Measurements from ENCODE around the gene C1orf159. TPM values are rescaled to one million over a fixed set of nuclear protein-coding genes. Genes with fewer than 3 reads are reported as not detected.
A peak's percentile ranks its signal among the peaks of the same experiment; 100 is the strongest.

The C1orf159 gene
- total and polyA plus RNA-seq, 9 of the 15 experiments (the other 6 are each of a cell fraction or from before 2014, with no cell fraction given) = 0.28 to 54.9 (median 10.6) TPM

- no peak for TF ChIP-seq FOXO4 (CRISPR knock-in tag; IDR thresholded peaks at IDR 0.05)
- TF ChIP-seq REST (IDR thresholded peaks at IDR 0.05; ENCODE audit: borderline replicate concordance) = peak; percentile 68; the same call in 1 of the 2 replicates
- TF ChIP-seq REST (CRISPR knock-in tag; IDR thresholded peaks at IDR 0.05; ENCODE audit: low read depth) = 0 out of 2 replicates have a peak, but pooled peaks have one; percentile 34
- no peak for TF ChIP-seq ZNF316 (IDR thresholded peaks at IDR 0.05)
- TF ChIP-seq PRMT5 (CRISPR knock-in tag; IDR thresholded peaks at IDR 0.05) = 0 out of 2 replicates have a peak, but pooled peaks have one; percentile 30
- TF ChIP-seq MTA2 (IDR thresholded peaks at IDR 0.05; ENCODE audit: low read depth) = no peak
- TF ChIP-seq TARDBP (IDR thresholded peaks at IDR 0.05) = no peak
- no peak for TF ChIP-seq SREBF2 (CRISPR knock-in tag; IDR thresholded peaks at IDR 0.05)
- no peak for TF ChIP-seq MTA1 (IDR thresholded peaks at IDR 0.05; ENCODE audit: borderline replicate concordance)
- TF ChIP-seq TBP (optimal IDR thresholded peaks at IDR 0.05; ENCODE audit: low read depth, low read length) = no peak
- TF ChIP-seq MLLT1 (IDR thresholded peaks at IDR 0.05) = no peak
- no peak for TF ChIP-seq HDAC6 (IDR thresholded peaks at IDR 0.05; ENCODE audit: low read depth, low read length)
- TF ChIP-seq RAD51 (IDR thresholded peaks at IDR 0.05; ENCODE audit: borderline replicate concordance, low read depth) = no peak
- TF ChIP-seq RAD21 (CRISPR knock-in tag; conservative IDR thresholded peaks at IDR 0.05 in 1 of 2, IDR thresholded peaks at IDR 0.05 in 1 of 2) = peak; percentile 83
- TF ChIP-seq YY1 (IDR thresholded peaks at IDR 0.05; ENCODE audit: borderline replicate concordance in 1 of 3, control insufficient read depth in 1 of 3, extremely low read depth in 1 of 3, insufficient read depth in 3 of 3, insufficient read length in 1 of 3, insufficient replicate concordance in 2 of 3, low read depth in 1 of 3, low read length in 2 of 3) = no peak
- TF ChIP-seq ZNF277 (CRISPR knock-in tag; IDR thresholded peaks at IDR 0.05; ENCODE audit: borderline replicate concordance) = no peak
Observed at GRCh38 chr1:1033009-1033587, 82.8 kb downstream of the C1orf159 start (continued).
